Epidermal melanocyte (primary cell): ENCODE measurements around the gene TNPO3.
A peak's percentile ranks its signal among the peaks of the same experiment; 100 is the strongest.

Experiments
- DNase-seq: peaks from one replicate; pipeline ENCODE4 v3.0.0; 2011; ENCODE audit warnings: low spot score; ENCODE audit not compliant: insufficient read length

TNPO3 gene

DNA sequence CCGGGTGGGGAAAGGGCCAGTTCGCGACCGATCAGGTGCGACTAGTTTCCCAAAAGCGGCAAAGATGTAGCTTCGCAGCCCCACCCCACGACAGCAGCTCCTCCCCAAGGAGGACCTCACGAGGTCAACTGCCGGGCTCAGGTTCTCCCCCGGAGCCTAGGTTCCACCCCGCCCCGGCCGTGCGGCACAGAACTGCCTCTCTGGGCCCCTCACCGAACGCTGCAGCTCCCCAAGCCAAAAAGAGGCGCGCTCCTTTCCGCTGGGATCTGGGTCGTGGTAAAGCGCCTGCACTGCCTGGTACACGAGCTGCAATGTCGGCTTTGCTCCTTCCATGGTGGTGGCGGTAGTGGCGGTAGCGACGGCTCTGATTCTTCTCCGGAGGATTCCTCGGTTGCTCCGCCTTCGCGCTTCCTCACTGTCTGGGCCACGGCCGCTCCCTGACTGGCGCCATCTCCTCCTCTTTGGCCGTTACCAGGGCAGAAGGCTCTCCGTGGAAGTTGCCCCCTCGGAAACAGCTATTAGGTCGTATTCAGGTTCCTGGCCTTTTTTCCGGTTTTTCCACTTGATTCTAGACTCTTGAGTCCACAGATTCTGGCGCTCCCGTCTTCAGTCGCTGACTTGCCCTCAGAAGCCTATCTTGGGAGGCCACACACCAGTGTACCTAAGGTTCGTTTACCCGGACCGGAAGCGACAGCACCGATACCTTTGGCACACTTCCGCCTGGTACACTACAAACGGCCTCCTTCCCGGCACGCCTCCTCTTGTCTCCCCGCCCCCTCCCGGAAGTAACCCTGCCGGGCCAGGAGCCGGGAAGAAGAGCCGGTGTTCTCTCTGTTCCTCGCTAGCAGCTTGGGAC, at the start of gene TNPO3:
TNPO3 (minus strand) TSS at position 674 of the 856 bp plus-strand sequence; CDS start at position 333, 341 bp downstream.
- DNase-seq: peak; percentile 95

GRCh38 chr7:129103561-129104324, 48.8 kb upstream of the TNPO3 start:
- DNase-seq: no peak

DNA sequence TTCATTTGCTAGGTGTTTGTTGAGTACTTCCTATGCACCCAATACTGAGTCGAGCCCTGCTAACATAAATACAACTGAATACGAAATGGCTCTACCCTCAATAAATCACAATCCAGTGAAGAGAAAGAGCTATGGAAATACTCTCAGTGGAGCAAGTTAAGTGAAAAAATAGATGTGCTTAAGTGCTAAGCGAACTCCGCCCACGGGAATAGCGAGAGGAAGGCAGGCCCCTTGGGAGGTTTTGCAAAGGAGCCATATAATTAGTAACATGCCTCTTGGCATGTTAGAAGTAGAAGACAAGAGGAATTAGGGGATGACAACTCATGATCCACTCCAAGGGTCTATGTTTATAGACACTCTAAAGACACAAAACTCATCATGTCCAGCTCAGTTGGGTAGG, 46.8 kb upstream of the TNPO3 start:
- no peak for DNase-seq

DNA sequence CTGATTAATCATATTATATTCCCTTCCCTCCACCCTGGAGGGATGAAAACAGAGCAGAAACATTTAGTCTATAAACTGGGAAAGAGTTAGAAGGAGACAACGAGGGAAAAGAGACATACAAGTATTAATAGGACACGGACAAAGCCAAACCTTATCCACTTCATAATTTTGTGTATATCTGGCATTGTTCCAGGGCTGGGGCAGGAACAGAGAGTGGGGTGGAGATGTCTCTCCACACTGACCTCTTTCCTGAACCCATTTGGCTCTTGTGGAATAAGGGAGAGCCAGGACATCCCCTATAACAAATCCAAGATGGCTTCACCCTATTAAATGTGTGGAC, 45.9 kb upstream of the TNPO3 start:
- DNase-seq: no peak

GRCh38 chr7:129098409-129099084, 43.6 kb upstream of the TNPO3 start:
- no peak for DNase-seq

GRCh38 chr7:129095258-129095657, 40.3 kb upstream of the TNPO3 start:
- no peak for DNase-seq

- DNase-seq: no peak
Observed at GRCh38 chr7:129094501-129094900, 39.6 kb upstream of the TNPO3 start.

- no peak for DNase-seq
Observed at GRCh38 chr7:129093867-129094456, 39.1 kb upstream of the TNPO3 start.

DNA sequence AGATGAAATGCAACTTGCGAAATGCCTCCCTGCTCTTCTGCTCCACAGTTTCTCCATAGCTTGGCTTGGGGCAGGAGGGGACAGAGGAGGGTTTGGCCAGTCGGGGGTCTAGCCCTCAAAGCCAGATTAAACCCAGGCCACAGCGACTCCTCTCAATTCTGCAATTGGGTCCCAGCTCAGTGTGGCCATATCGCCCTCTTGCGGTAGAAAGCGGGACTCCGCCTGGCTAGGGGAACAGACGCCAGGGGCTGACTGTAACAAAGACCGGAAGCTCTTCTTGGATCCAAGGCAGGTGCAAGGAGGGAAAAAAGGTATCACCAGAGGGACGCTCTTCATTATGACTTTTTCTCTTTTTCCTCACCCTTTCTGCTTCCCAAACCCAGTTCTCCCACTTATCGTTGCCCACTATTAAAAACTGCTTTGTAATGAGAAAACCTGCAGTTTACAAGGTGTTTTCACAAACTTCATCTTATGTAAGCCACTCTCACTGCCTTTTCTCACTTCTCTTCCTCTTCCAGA, 36.6 kb upstream of the TNPO3 start:
- peak; percentile 84 for DNase-seq

GRCh38 chr7:129090300-129090907, 35.5 kb upstream of the TNPO3 start:
- DNase-seq: no peak

DNA sequence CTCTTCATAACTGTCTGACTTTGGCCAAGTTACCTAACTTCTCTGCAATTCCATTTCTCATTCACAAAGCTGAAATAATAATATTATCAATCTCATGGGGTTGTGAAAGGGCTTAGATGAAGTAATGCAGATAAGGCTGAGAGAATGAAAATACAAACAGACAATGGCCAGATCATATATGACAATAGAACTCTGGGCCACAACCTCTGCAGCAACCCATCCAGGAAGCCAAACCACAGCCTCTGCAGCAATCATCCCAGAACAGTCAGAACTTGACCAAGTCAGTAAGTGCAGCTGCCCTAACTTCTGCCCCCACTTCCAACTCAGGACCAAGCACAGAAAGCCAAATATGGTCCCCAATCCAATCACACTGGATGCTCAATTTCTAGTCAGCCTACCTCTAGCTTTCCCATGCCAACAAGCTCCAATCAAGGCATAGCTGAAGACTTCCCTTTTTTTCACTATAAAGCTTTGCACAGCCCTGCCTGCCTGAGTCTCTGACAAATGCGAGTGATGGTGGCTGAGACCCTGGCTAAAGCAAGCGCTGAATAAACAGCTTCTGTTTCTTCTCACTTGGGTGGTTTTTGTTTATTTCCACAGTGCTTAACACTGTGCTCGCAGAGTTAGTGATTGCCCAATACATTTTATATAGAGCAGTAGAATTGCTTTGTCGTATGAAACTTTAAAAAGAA, 34.8 kb upstream of the TNPO3 start:
- no peak for DNase-seq

DNA sequence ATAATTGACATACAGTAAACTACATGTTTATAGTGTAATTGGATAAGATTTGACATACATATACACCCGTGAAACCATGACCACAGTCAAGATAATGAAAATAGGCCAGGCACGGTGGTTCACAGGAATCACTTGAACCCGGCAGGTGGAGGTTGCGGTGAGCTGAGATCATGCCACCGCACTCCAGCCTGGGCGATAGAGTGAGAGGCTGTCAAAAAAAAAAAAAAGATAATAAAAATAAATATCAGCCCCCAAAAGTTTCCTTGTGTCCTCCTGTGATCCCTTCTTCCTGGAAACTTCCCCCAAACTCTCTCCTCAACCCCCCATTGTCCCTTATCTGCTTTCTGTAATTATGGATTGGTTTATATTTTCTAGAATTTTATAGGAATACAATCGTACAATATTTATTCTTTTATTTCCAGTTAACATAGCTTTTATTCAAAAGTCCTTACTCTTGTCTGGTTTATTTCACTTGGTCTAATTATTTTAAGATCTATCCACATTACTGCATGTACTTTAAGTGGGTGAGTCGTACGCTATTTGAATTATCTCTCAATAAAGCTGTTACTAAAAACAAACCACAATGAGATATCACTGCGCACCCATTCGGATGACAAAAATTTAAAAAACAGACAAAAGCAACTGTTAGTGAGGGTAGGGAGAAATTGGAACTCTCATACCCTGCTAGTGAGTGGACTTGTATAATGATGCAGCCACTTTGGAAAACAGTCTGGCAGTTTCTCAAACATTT, 30.1 kb upstream of the TNPO3 start:
- no peak for DNase-seq

GRCh38 chr7:129083525-129083924, 28.6 kb upstream of the TNPO3 start:
- no peak for DNase-seq

DNA sequence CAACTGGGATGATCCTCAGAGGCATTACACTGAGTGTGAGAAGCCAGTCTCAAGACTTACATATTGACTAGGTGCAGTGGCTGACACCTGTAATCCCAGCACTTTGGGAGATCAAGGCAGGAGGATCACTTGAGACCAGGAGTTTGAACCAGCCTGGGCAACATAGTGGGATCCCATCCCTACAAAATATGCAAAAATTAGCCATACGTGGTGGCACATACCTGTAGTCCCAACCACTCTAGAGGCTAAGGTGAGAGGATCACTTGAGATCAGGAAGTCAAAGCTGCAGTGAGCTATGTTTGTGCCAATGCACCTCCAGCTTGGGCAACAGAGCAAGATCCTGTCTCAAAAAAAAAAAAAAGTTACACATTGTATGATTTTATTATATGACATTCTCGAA, 23.5 kb upstream of the TNPO3 start:
- DNase-seq: no peak

- no peak for DNase-seq
Observed at GRCh38 chr7:129076886-129077285, 22.0 kb upstream of the TNPO3 start.

GRCh38 chr7:129074994-129075393, 20.1 kb upstream of the TNPO3 start:
- DNase-seq: no peak

DNA sequence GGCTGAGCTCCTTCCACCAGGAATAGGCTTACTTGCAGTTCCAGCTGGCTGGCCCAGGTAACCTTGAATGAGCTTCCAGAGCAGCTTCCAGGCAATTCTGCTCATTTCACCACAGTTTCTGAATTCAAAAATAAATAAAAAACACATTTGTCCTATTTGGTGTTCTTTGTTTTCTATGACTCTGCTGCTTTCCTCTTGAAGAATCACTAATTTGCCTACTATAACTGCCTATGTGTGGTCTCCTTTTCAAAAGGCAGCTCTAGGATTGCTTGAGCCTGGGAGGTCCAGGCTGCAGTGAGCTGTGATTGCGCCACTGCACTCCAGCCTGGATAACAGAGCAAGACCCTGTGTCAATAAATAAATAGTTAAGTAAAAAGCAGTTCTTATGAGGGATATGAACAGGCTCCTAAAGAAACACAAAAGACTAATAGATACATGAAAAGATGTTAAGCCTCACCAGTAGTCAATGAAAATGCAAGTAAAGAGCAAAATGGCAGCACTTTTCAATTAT, 19.5 kb upstream of the TNPO3 start:
- DNase-seq: no peak

DNA sequence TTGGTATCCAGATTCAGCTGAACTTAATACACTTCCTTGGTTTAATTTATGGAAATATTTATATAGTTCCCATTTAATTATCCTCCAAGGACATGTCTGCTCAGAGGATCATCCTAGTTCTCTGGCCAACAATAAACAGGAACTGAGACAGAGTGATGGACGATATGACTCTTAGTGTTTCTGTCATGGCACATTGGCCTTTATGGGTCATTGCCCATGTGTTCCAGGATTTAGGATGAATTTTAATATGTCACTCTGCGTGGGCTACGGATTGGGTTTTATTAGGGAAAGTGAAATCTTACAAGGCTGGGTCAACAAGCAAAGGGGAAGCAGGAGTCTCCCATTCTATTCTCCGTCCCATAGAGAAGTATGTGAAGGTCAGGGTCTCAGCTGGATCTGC, 18.8 kb upstream of the TNPO3 start:
- DNase-seq: no peak

- no peak for DNase-seq
Observed at GRCh38 chr7:129073204-129073603, 18.3 kb upstream of the TNPO3 start.
